Neural progenitor cell (in vitro differentiated cells): ENCODE data around the gene XPR1. TPM values are rescaled to one million over a fixed set of nuclear protein-coding genes. Genes with fewer than 3 reads are reported as not detected.

Experiments
- DNase-seq: peaks from one replicate; pipeline ENCODE4 v3.0.0-alpha.2; 2016; ENCODE audit warnings: low spot score
- H2AFZ ChIP-seq: fragments of 200-600 bp; sonication (generic); replicated peaks from 2 replicates; pipeline ENCODE4 v1.6.1; 2016; ENCODE audit warnings: antibody characterized with exemption
- H3F3A ChIP-seq: fragments of 200-600 bp; sonication (generic); 2 replicates; pipeline ENCODE4 v1.6.1; 2016; ENCODE audit warnings: antibody characterized with exemption, low read depth
- H3K27ac ChIP-seq: fragments of 200-600 bp; sonication (generic); 2 replicates; pipeline ENCODE4 v1.5.1; 2016; ENCODE audit warnings: mild to moderate bottlenecking
- H3K27me3 ChIP-seq: fragments of 200-600 bp; sonication (generic); 2 replicates; pipeline ENCODE4 v1.6.1; 2016; ENCODE audit warnings: mild to moderate bottlenecking, moderate library complexity
- H3K36me3 ChIP-seq: fragments of 200-600 bp; sonication (generic); 2 replicates; pipeline ENCODE4 v1.5.1; 2016
- H3K4me1 ChIP-seq: fragments of 200-600 bp; sonication (generic); 2 replicates; pipeline ENCODE4 v1.6.1; 2016; ENCODE audit warnings: mixed run types
- H3K4me2 ChIP-seq: fragments of 200-600 bp; sonication (generic); 2 replicates; pipeline ENCODE4 v1.6.1; 2016
- H3K4me3 ChIP-seq: fragments of 200-600 bp; sonication (generic); 2 replicates; pipeline ENCODE4 v1.5.1; 2016
- H3K79me2 ChIP-seq: fragments of 200-600 bp; sonication (generic); 2 replicates; pipeline ENCODE4 v1.6.1; 2016; ENCODE audit warnings: low read depth
- H3K9ac ChIP-seq: fragments of 200-600 bp; sonication (generic); 2 replicates; pipeline ENCODE4 v1.6.1; 2016
- H3K9me3 ChIP-seq: fragments of 200-600 bp; sonication (generic); 2 replicates; pipeline ENCODE4 v1.5.1; 2016; ENCODE audit warnings: low read depth
- H4K20me1 ChIP-seq: fragments of 200-600 bp; sonication (generic); 2 replicates; pipeline ENCODE4 v1.6.1; 2016; ENCODE audit warnings: low read depth
- H3K27ac Mint-ChIP-seq: 3 replicates; pipeline ENCODE4 v1.8.0; 2021; ENCODE audit warnings: mixed read lengths
- H3K27me3 Mint-ChIP-seq: 2 replicates; pipeline ENCODE4 v1.8.0; 2022; ENCODE audit warnings: low read depth, mild to moderate bottlenecking, inconsistent platforms, moderate library complexity, mixed read lengths; ENCODE audit not compliant: insufficient read depth
- H3K36me3 Mint-ChIP-seq: 3 replicates; pipeline ENCODE4 v1.8.0; 2021; ENCODE audit warnings: mixed read lengths
- H3K4me1 Mint-ChIP-seq: 3 replicates; pipeline ENCODE4 v1.8.0; 2021; ENCODE audit warnings: mixed read lengths
- H3K4me3 Mint-ChIP-seq: 3 replicates; pipeline ENCODE4 v1.8.0; 2021; ENCODE audit warnings: mild to moderate bottlenecking, moderate library complexity, mixed read lengths
- H3K9me3 Mint-ChIP-seq: 3 replicates; pipeline ENCODE4 v1.8.0; 2020; ENCODE audit warnings: mixed read lengths
- EZH2 ChIP-seq: fragments of 200-600 bp; sonication (generic); IDR thresholded peaks from 2 replicates; pipeline ENCODE4 v1.6.1; 2017; ENCODE audit warnings: antibody characterized with exemption, mild to moderate bottlenecking, moderate library complexity
- EZH2phosphoT487 ChIP-seq: fragments of 200-600 bp; sonication (generic); IDR thresholded peaks from 2 replicates; pipeline ENCODE4 v1.6.1; 2017; ENCODE audit warnings: antibody characterized with exemption
- total RNA-seq: library from RNA; depleted of rRNA; stranded (reverse); fragments of >200 nt; gene quantifications from 2 replicates; pipeline ENCODE4 v1.2.3, GENCODE V29; 2015; ENCODE audit warnings: low replicate concordance
- TF ChIP-seq, protein P1 (sequence below): fragments of 200-600 bp; sonication (generic); IDR thresholded peaks from 2 replicates; pipeline ENCODE4 v1.5.1; 2017; ENCODE audit warnings: antibody characterized with exemption, mild to moderate bottlenecking

The XPR1 gene
- total RNA-seq, 1 donor from 2014 or later: 75.0 TPM

GRCh38 chr1:180778782-180779398 is 147.1 kb downstream of the XPR1 start:
- no peaks in the 10 kb centered on the region for H3K36me3 ChIP-seq
- peaks cover 17% of the 10 kb centered on the region for H3K79me2 ChIP-seq
- Mint-ChIP-seq H3K36me3 (peaks cover 1% of the 10 kb centered on the region), H3K27ac (no peak overlapping the region), H3K9me3 (peaks cover 6% of the 10 kb centered on the region), H3K27me3 (no peaks in the 10 kb centered on the region), H3K4me1 (no peaks in the 10 kb centered on the region), H3K4me3 (no peak overlapping the region)
- H3F3A ChIP-seq: peaks cover 3% of the 10 kb centered on the region
- no peak overlapping the region for H3K4me3 ChIP-seq
- H3K27ac ChIP-seq: no peak overlapping the region
- H3K4me1 ChIP-seq: no peaks in the 10 kb centered on the region
- no peak overlapping the region for H3K4me2 ChIP-seq
- no peak overlapping the region for H2AFZ ChIP-seq
- peak; percentile 7 for DNase-seq
- no peaks in the 10 kb centered on the region for H4K20me1 ChIP-seq
- H3K27me3 ChIP-seq: no peaks in the 10 kb centered on the region
- no peak overlapping the region for H3K9ac ChIP-seq
- no peak for TF ChIP-seq EZH2phosphoT487
- TF ChIP-seq, protein P1, sequence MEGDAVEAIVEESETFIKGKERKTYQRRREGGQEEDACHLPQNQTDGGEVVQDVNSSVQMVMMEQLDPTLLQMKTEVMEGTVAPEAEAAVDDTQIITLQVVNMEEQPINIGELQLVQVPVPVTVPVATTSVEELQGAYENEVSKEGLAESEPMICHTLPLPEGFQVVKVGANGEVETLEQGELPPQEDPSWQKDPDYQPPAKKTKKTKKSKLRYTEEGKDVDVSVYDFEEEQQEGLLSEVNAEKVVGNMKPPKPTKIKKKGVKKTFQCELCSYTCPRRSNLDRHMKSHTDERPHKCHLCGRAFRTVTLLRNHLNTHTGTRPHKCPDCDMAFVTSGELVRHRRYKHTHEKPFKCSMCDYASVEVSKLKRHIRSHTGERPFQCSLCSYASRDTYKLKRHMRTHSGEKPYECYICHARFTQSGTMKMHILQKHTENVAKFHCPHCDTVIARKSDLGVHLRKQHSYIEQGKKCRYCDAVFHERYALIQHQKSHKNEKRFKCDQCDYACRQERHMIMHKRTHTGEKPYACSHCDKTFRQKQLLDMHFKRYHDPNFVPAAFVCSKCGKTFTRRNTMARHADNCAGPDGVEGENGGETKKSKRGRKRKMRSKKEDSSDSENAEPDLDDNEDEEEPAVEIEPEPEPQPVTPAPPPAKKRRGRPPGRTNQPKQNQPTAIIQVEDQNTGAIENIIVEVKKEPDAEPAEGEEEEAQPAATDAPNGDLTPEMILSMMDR: peak; percentile 56
- no peak for TF ChIP-seq EZH2
- H3K9me3 ChIP-seq: no peaks in the 10 kb centered on the region

DNA sequence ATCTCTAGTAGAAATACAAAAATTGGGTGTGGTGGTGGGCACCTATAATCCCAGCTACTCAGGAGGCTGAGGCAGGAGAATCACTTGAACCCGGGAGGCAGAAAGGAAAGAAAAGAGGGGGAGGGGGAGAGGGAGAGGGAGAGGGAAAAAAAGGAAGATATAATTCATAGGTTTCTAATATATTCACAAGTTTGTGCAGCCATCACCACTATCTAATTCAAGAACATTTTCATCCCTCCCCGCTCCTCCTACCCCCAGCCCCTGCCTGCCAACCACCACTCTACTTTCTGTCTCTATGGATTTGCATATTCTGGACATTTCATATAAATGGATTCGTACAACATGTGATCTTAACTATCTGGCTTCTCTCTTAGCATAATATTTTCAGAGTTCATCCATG is 147.8 kb downstream of the XPR1 start:
- Histone ChIP-seq H3K4me3 (no peak overlapping the region), H3K4me1 (no peaks in the 10 kb centered on the region), H2AFZ (no peak overlapping the region), H3K9me3 (no peaks in the 10 kb centered on the region), H3K27ac (no peak overlapping the region), H4K20me1 (no peaks in the 10 kb centered on the region), H3F3A (peaks cover 3% of the 10 kb centered on the region), H3K36me3 (no peaks in the 10 kb centered on the region), H3K79me2 (peaks cover 21% of the 10 kb centered on the region), H3K27me3 (no peaks in the 10 kb centered on the region), H3K9ac (no peak overlapping the region), H3K4me2 (no peak overlapping the region)
- DNase-seq: no peak
- no peaks in the 10 kb centered on the region for H3K36me3 Mint-ChIP-seq
- TF ChIP-seq, protein P1: no peak
- TF ChIP-seq EZH2: no peak
- H3K27me3 Mint-ChIP-seq: no peaks in the 10 kb centered on the region
- H3K9me3 Mint-ChIP-seq: peaks cover 4% of the 10 kb centered on the region
- no peak overlapping the region for H3K27ac Mint-ChIP-seq
- H3K4me3 Mint-ChIP-seq: no peak overlapping the region
- H3K4me1 Mint-ChIP-seq: no peaks in the 10 kb centered on the region

DNA sequence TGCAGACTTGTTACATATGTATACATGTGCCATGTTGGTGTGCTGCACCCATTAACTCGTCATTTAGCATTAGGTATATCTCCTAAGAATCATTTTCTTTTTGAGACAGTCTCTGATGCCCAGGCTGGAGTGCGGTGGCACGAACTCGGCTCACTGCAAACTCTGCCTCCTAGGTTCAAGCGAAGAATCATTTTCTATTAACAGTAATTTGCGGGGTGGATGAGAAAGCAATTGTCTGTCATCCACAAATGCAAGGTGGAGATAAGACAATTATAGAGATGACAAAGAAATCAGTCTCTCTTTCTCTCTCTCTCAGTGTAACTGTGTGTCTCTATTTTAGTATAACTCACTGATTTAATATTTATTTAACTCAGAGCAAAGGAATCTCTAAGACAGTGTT is 149.9 kb downstream of the XPR1 start:
- Histone ChIP-seq H2AFZ (no peak overlapping the region), H3K79me2 (peaks cover 21% of the 10 kb centered on the region), H3K4me3 (no peak overlapping the region), H3K27me3 (no peaks in the 10 kb centered on the region), H3K4me2 (no peak overlapping the region), H3K9me3 (no peaks in the 10 kb centered on the region), H4K20me1 (no peaks in the 10 kb centered on the region), H3K27ac (peak overlapping the region; percentile 41), H3K36me3 (no peaks in the 10 kb centered on the region), H3K4me1 (no peaks in the 10 kb centered on the region), H3F3A (peaks cover 3% of the 10 kb centered on the region), H3K9ac (no peak overlapping the region)
- H3K4me3 Mint-ChIP-seq: no peak overlapping the region
- H3K4me1 Mint-ChIP-seq: no peaks in the 10 kb centered on the region
- no peak for DNase-seq
- H3K27ac Mint-ChIP-seq: no peak overlapping the region
- no peak for TF ChIP-seq EZH2phosphoT487
- no peak for TF ChIP-seq EZH2
- TF ChIP-seq, protein P1: no peak
- no peaks in the 10 kb centered on the region for H3K9me3 Mint-ChIP-seq
- H3K36me3 Mint-ChIP-seq: no peaks in the 10 kb centered on the region
- no peaks in the 10 kb centered on the region for H3K27me3 Mint-ChIP-seq
